Hepatocyte (in vitro differentiated cells): ENCODE results near the gene LAMA4. TPM values are rescaled to one million over a fixed set of nuclear protein-coding genes. Genes with fewer than 3 reads are reported as not detected.

Experiments
- DNase-seq: peaks from one replicate; pipeline ENCODE4 v3.0.0-alpha.2; 2016; ENCODE audit warnings: low spot score
- H2AFZ ChIP-seq: fragments of 200-600 bp; sonication (generic); 2 replicates; pipeline ENCODE4 v1.6.0; 2016; ENCODE audit warnings: antibody characterized with exemption, mild to moderate bottlenecking
- H3K27ac ChIP-seq: fragments of 200-600 bp; sonication (generic); 2 replicates; pipeline ENCODE4 v1.5.1; 2016; ENCODE audit warnings: mild to moderate bottlenecking
- H3K27me3 ChIP-seq: fragments of 200-600 bp; sonication (generic); 2 replicates; pipeline ENCODE4 v1.6.1; 2016
- H3K36me3 ChIP-seq: fragments of 200-600 bp; sonication (generic); replicated peaks from 2 replicates; pipeline ENCODE4 v1.5.1; 2016; ENCODE audit warnings: low read depth; ENCODE audit not compliant: insufficient read depth
- H3K4me1 ChIP-seq: fragments of 200-600 bp; sonication (generic); 2 replicates; pipeline ENCODE4 v1.5.1; 2016; ENCODE audit warnings: mild to moderate bottlenecking, moderate library complexity; ENCODE audit not compliant: insufficient read depth
- H3K4me2 ChIP-seq: fragments of 200-600 bp; sonication (generic); 2 replicates; pipeline ENCODE4 v1.6.0; 2016
- H3K4me3 ChIP-seq: fragments of 200-600 bp; sonication (generic); 2 replicates; pipeline ENCODE4 v1.5.1; 2016; ENCODE audit warnings: mild to moderate bottlenecking
- H3K79me2 ChIP-seq: fragments of 200-600 bp; sonication (generic); 2 replicates; pipeline ENCODE4 v1.6.0; 2017; ENCODE audit warnings: mild to moderate bottlenecking
- H3K9me2 ChIP-seq: fragments of 200-600 bp; sonication (generic); replicated peaks from 2 replicates; pipeline ENCODE4 v1.6.0; 2017; ENCODE audit warnings: mild to moderate bottlenecking; ENCODE audit not compliant: insufficient read depth
- H3K9me3 ChIP-seq: fragments of 200-600 bp; sonication (generic); 2 replicates; pipeline ENCODE4 v1.5.1; 2016; ENCODE audit warnings: low read depth, mild to moderate bottlenecking
- H4K20me1 ChIP-seq: fragments of 200-600 bp; sonication (generic); 2 replicates; pipeline ENCODE4 v1.6.0; 2016; ENCODE audit warnings: mild to moderate bottlenecking; ENCODE audit not compliant: insufficient read depth, poor library complexity, severe bottlenecking
- CTCF ChIP-seq: fragments of 200-600 bp; sonication (generic); IDR thresholded peaks from 2 replicates; pipeline ENCODE4 v1.5.1; 2016; ENCODE audit warnings: antibody characterized with exemption, mild to moderate bottlenecking; ENCODE audit not compliant: poor library complexity
- EZH2 ChIP-seq: fragments of 200-600 bp; sonication (generic); IDR thresholded peaks from 2 replicates; pipeline ENCODE4 v1.6.1; 2016; ENCODE audit warnings: antibody characterized with exemption, mild to moderate bottlenecking, borderline replicate concordance
- EZH2phosphoT487 ChIP-seq: fragments of 200-600 bp; sonication (generic); IDR thresholded peaks from one replicate; pipeline ENCODE4 v1.6.1; 2018; ENCODE audit warnings: antibody characterized with exemption, mild to moderate bottlenecking, low read depth, moderate library complexity; ENCODE audit not compliant: unreplicated experiment, severe bottlenecking
- WGBS: methylation state at CpG from one replicate; pipeline ENCODE4 v1.1.6; 2016; ENCODE audit warnings: low lambda C conversion rate; ENCODE audit errors: missing lambda C conversion rate; 5-methylcytosine and 5-hydroxymethylcytosine counted together
- polyA plus RNA-seq: library from polyadenylated mRNA; unstranded; fragments of >200 nt; fragmentation: Nextera tagmentation; extraction: Ambion mirVana; gene quantifications from 2 replicates; pipeline ENCODE4 v1.2.1, GENCODE V29; 2016
- total RNA-seq: library from RNA; depleted of rRNA; stranded (reverse); fragments of >200 nt; gene quantifications from 2 replicates; pipeline ENCODE4 v1.2.3, GENCODE V29; 2014

Gene LAMA4
- total and polyA plus RNA-seq, 2 experiments from 2014 or later: 14.1 to 18.9 TPM

GRCh38 chr6:112216662-112217551 lies 37.5 kb downstream of the LAMA4 start:
- Histone ChIP-seq H3K9me2 (no peaks in the 10 kb centered on the region), H3K9me3 (no peaks in the 10 kb centered on the region), H3K27me3 (no peaks in the 10 kb centered on the region), H3K4me3 (no peak overlapping the region), H4K20me1 (no peaks in the 10 kb centered on the region), H3K27ac (peak overlapping the region; percentile 14), H3K79me2 (no peaks in the 10 kb centered on the region), H3K4me1 (peaks cover 8% of the 10 kb centered on the region), H3K4me2 (no peak overlapping the region), H2AFZ (no peak overlapping the region), H3K36me3 (no peaks in the 10 kb centered on the region)
- TF ChIP-seq CTCF: no peak
- TF ChIP-seq EZH2phosphoT487: no peak
- no peak for TF ChIP-seq EZH2
- WGBS: 61% methylated on average over 6 of the region's 6 CpGs
- DNase-seq: no peak

GRCh38 chr6:112215488-112216284 lies 38.7 kb downstream of the LAMA4 start:
- no peaks in the 10 kb centered on the region for H3K36me3 ChIP-seq
- no peak overlapping the region for H2AFZ ChIP-seq
- peak overlapping the region; percentile 75 for H3K27ac ChIP-seq
- no peaks in the 10 kb centered on the region for H3K27me3 ChIP-seq
- H3K4me1 ChIP-seq: peaks cover 8% of the 10 kb centered on the region
- DNase-seq: no peak
- no peaks in the 10 kb centered on the region for H3K9me3 ChIP-seq
- H3K9me2 ChIP-seq: no peaks in the 10 kb centered on the region
- 89% methylated on average over 7 of the region's 7 CpGs for WGBS
- H4K20me1 ChIP-seq: no peaks in the 10 kb centered on the region
- no peak overlapping the region for H3K4me3 ChIP-seq
- H3K4me2 ChIP-seq: no peak overlapping the region
- TF ChIP-seq EZH2phosphoT487 (no peak), EZH2 (no peak), CTCF (no peak)
- H3K79me2 ChIP-seq: no peaks in the 10 kb centered on the region

DNA sequence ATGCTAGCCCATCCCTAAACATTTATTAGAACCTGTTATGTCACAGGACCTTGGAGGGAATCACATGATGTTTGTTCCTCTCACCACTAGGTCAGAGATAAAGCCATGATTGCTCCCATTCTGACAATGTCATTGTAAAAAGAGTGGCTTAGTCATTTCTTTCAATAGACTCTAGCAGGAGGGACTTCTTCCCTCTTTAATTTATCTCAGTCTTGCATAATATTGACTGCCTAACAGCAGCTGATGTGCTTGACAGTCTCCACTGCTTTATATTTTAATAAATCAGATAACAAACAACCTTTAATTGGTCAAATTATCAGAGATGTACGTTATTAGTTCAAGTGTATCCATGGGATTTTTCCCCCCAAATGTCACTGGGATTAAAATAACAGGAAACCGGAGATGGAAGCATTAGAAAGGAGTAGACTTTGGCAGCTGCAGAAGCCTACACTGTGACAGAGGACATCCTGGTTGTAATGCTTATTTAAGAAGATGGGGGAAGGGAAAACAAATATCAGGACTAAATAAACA lies 39.6 kb downstream of the LAMA4 start:
- TF ChIP-seq EZH2 (no peak), EZH2phosphoT487 (no peak), CTCF (no peak)
- Histone ChIP-seq H3K79me2 (no peaks in the 10 kb centered on the region), H3K4me3 (no peak overlapping the region), H3K36me3 (no peaks in the 10 kb centered on the region), H4K20me1 (no peaks in the 10 kb centered on the region), H3K4me1 (peaks cover 8% of the 10 kb centered on the region), H3K27me3 (no peaks in the 10 kb centered on the region), H3K27ac (peak overlapping the region; percentile 75), H3K4me2 (peak overlapping the region; percentile 11), H3K9me2 (no peaks in the 10 kb centered on the region), H3K9me3 (no peaks in the 10 kb centered on the region), H2AFZ (no peak overlapping the region)
- DNase-seq: peak; percentile 72
- WGBS: 40% methylated on average over 2 of the region's 2 CpGs
